Effector memory CD4-positive, alpha-beta T cell (primary cell): Measurements from ENCODE around the gene CNTN1.

Experiments used
- DNase-seq, 3 donors: peaks; one replicate each; pipeline ENCODE4 v3.0.0-alpha.2; 2020
- H3K27ac ChIP-seq: 2 replicates; pipeline ENCODE4 v1.7.0; 2013; ENCODE audit warnings: mild to moderate bottlenecking, low read length, moderate library complexity; ENCODE audit not compliant: insufficient read depth, poor library complexity, severe bottlenecking
- H3K27me3 ChIP-seq: replicated peaks from 2 replicates; pipeline ENCODE4 v1.7.0; 2013; ENCODE audit warnings: mild to moderate bottlenecking, low read length; ENCODE audit not compliant: insufficient read depth, control insufficient read depth, poor library complexity, severe bottlenecking
- H3K36me3 ChIP-seq: 2 replicates; pipeline ENCODE4 v1.7.0; 2013; ENCODE audit warnings: mild to moderate bottlenecking, low read length, moderate library complexity; ENCODE audit not compliant: control insufficient read depth, insufficient read depth
- H3K4me1 ChIP-seq: 2 replicates; pipeline ENCODE4 v1.7.0; 2013; ENCODE audit warnings: low read length, mild to moderate bottlenecking; ENCODE audit not compliant: control insufficient read depth, insufficient read depth, poor library complexity, severe bottlenecking
- H3K4me3 ChIP-seq: 2 replicates; pipeline ENCODE4 v1.7.0; 2013; ENCODE audit warnings: low read length, low read depth, mild to moderate bottlenecking; ENCODE audit not compliant: insufficient read depth, poor library complexity, severe bottlenecking
- H3K9me3 ChIP-seq: 2 replicates; pipeline ENCODE4 v1.7.0; 2013; ENCODE audit warnings: mild to moderate bottlenecking, low read length, moderate library complexity; ENCODE audit not compliant: control insufficient read depth

The CNTN1 gene

DNA sequence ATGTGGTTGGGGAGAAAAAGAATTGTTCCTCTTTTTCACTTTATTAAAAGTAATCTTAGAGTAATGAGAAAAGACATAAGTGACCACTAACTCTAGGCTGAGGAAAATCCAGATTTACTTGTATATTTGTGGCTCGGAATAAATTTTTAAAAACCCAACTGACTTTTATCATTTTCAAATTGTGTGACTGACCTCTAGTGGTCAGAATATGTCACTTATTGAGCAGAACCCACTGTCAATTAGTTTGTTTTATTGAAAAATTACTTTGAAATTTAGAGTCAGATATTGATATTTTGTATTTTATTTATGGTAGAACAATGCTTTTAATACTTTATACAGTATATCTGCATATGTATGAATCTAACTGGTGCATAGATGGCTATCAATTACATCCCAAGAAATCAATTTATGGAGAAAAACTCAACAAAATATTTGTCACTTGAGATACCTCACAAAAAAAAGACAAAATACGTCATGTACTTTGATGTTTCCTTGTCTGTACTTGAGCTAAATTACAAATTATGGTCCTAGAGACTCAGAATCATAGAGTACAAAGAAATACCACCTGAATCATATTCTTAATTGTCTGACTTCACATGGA, 229.4 kb downstream of the CNTN1 start:
- no peak for DNase-seq
- Histone ChIP-seq H3K36me3 (no peaks in the 10 kb centered on the region), H3K4me3 (no peak overlapping the region), H3K9me3 (no peaks in the 10 kb centered on the region), H3K27ac (no peak overlapping the region), H3K4me1 (no peaks in the 10 kb centered on the region), H3K27me3 (no peaks in the 10 kb centered on the region)

DNA sequence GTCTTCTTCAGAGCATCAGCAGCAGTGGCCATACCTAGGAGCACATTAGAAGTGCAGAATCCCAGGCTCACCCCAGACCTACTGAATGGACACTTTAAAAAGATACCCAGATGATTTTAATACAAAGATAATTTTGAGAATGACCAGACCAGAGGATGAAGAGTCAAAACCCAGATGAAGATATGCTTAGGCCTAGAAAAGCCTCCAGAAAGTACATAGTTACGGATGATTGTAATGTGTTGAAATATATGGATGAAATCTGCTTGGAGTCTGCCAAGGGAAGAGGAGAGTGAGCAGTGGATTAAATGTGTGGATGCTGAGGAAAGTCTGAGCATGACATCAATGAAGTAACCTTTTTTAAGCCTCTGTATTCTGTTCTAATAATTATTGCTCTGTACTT, 245.7 kb downstream of the CNTN1 start:
- Histone ChIP-seq H3K9me3 (no peaks in the 10 kb centered on the region), H3K36me3 (no peaks in the 10 kb centered on the region), H3K4me1 (no peaks in the 10 kb centered on the region), H3K4me3 (no peak overlapping the region), H3K27ac (no peak overlapping the region), H3K27me3 (no peaks in the 10 kb centered on the region)
- DNase-seq, result no peak

DNA sequence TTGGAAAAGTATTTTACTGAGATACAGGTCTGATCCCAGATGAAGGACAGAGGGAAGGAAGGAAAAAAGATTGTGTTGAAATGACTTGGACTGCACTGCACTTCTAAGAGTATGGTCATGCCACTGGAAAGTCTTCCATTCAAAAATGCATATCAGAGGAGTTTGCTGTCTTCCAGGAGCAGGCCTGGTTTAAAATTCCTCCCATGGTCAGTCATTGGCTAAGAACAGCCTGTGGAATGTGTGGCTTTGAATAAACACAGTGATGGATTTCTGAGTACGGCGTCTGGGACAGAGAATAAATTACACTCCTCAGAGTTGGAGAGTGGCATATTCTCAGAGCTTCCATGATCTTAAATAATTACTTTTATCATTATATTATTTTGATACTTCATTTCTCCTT, 250.1 kb downstream of the CNTN1 start:
- no peaks in the 10 kb centered on the region for H3K36me3 ChIP-seq
- no peak overlapping the region for H3K27ac ChIP-seq
- no peaks in the 10 kb centered on the region for H3K27me3 ChIP-seq
- no peak overlapping the region for H3K4me3 ChIP-seq
- H3K9me3 ChIP-seq, result no peaks in the 10 kb centered on the region
- no peaks in the 10 kb centered on the region for H3K4me1 ChIP-seq
- DNase-seq, result no peak

DNA sequence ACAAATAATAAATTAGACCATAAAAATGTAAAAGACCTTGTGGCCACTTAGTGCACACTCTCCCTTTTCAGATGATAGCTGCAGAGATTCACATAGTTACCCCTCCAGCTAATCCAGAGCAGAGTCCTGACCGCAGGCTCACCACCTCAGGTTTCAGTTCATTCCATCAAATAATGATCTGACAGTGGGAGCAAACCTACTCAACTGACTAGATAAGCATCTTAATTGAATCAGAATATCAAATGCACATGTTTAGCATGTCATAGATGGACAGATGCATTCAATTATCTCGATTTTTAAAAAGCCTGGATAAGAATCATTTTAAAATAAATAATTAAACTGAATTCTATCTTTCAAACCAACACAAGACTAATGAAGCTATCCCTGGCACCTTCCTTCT, 253.5 kb downstream of the CNTN1 start:
- H3K9me3 ChIP-seq, result no peaks in the 10 kb centered on the region
- H3K4me3 ChIP-seq, result no peak overlapping the region
- no peaks in the 10 kb centered on the region for H3K27me3 ChIP-seq
- no peaks in the 10 kb centered on the region for H3K4me1 ChIP-seq
- no peak overlapping the region for H3K27ac ChIP-seq
- H3K36me3 ChIP-seq, result no peaks in the 10 kb centered on the region
- no peak for DNase-seq

DNA sequence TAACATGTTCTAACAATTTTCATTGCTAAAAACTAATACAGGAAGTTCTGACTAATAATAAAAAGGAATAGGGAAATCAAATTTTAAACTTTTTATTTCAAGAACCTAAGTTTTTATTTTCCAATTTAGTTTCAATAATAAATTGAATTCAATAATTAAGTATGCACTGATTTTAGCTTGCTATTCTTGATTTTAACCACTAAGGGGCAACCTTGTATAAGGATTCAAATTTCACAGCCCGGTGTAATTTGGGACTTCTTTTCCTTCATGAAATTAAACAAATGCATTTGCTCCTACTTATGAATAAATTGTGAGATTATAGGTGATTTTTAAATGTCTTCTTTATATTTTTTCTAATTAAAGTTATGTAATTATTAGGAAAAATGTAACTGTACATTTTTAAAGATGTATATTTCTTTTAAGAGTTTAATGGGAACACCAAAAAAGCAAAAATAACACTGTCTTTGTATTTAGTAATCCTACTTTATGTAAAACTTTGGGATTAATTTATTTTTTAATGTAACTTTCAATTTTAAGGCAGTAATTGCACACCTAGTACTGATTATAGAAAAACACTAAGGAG, 254.5 kb downstream of the CNTN1 start:
- Histone ChIP-seq H3K4me1 (no peaks in the 10 kb centered on the region), H3K36me3 (no peaks in the 10 kb centered on the region), H3K27me3 (no peaks in the 10 kb centered on the region), H3K9me3 (no peaks in the 10 kb centered on the region), H3K27ac (no peak overlapping the region), H3K4me3 (no peak overlapping the region)
- DNase-seq, result no peak

DNA sequence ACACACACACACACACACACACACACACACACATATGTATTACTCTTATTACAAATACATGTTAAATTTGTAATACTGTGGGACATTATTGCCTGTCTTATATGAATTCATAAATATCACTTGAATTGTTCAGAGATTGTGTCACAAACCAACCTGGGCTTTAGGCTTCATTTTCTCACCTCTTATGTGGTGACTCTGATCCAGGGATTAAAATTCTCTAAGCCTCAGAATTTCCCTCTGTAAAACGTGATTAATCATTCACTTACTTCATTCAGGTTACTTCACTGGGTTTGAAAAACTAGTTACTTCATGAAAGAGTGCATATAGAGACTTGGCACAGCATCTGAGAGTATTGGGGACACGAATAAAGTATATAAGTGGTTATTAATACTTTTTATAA, 255.6 kb downstream of the CNTN1 start:
- no peak overlapping the region for H3K4me3 ChIP-seq
- no peak for DNase-seq
- H3K27ac ChIP-seq, result no peak overlapping the region

DNA sequence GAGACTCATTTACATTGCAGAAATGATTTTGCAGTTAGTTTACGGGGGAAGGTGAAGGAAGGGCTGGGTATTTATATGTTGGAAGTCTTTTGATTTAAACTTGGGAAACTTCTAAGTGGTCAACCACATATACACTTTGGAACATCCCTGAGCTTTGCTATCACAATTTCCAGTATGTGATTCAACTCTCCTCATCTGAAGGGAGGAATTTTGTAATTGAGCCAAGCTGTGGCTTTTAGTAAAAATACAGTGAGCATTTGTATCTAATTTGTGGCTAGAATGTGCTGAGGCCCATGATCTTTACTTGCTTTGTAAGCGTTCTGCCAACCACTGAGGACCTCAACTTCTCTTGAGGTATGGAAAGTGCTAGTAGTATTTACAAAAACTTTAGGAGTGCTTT, 260.8 kb downstream of the CNTN1 start:
- DNase-seq, result no peak
- Histone ChIP-seq H3K4me1 (no peaks in the 10 kb centered on the region), H3K9me3 (no peaks in the 10 kb centered on the region), H3K27ac (no peak overlapping the region), H3K27me3 (no peaks in the 10 kb centered on the region), H3K4me3 (no peak overlapping the region), H3K36me3 (no peaks in the 10 kb centered on the region)

More for the DNA sequence above, 255.6 kb downstream of the CNTN1 start:
- no peaks in the 10 kb centered on the region for H3K27me3 ChIP-seq
- H3K9me3 ChIP-seq, result no peaks in the 10 kb centered on the region
- H3K36me3 ChIP-seq, result no peaks in the 10 kb centered on the region
- H3K4me1 ChIP-seq, result no peaks in the 10 kb centered on the region

DNA sequence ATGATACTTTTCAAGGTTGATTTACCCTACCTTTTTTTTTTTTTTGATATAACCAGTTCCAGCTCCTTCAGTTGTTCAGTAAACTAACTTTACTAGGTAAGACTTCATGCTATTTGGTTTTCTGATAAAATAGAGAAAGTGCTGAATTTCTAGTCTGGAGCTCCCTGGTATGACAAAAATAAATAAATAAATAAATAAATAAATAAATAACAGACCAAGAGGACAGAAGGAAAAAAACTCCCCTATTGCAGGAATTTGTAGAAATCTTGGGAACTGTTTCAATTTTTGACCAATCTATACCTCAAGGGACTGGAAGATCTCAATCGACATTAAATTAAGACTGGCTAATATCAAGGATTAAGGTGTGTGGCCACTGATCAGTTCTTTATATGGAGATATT, 265.2 kb downstream of the CNTN1 start:
- Histone ChIP-seq H3K27ac (no peak overlapping the region), H3K4me3 (no peak overlapping the region), H3K4me1 (no peaks in the 10 kb centered on the region), H3K27me3 (no peaks in the 10 kb centered on the region), H3K9me3 (no peaks in the 10 kb centered on the region), H3K36me3 (no peaks in the 10 kb centered on the region)
- no peak for DNase-seq

DNA sequence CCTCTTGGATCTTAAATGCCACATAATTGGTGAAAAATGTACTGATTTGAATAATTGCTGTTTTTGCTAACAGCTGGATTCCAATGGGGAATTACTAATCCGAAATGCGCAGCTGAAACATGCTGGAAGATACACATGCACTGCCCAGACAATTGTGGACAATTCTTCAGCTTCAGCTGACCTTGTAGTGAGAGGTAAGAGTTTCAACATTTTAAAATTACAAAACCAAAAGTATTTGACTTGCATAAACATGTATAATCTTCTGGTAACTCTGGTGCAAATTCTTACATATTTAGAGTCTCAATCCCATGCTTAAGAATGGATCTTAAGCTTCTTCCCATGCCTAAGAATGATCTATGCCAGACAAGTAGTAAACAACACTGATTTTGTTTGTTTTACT, 266.8 kb downstream of the CNTN1 start:
- Histone ChIP-seq H3K36me3 (no peaks in the 10 kb centered on the region), H3K4me3 (no peak overlapping the region), H3K4me1 (no peaks in the 10 kb centered on the region), H3K27me3 (no peaks in the 10 kb centered on the region), H3K27ac (no peak overlapping the region), H3K9me3 (no peaks in the 10 kb centered on the region)
- no peak for DNase-seq

DNA sequence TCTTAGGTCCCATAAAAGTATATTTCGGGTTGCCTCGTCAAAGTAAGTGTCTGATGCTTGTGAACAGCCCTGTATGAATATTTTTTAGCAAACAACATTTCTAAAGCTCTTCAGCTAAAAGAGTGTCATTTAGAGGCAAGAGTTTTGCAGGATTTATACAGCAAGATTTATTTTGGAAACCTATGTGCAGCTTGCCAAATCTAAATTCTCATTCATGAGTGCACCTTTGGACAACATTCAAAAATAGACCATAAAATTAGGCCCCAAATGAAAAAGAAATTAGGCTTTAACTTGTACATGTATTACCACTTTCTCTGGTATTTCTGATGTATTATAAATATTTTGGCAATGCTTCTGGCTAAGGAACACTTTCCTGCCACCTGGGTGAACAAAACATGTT, 271.5 kb downstream of the CNTN1 start:
- no peak overlapping the region for H3K27ac ChIP-seq
- H3K9me3 ChIP-seq, result no peaks in the 10 kb centered on the region
- H3K4me3 ChIP-seq, result no peak overlapping the region
- DNase-seq, result no peak
- no peaks in the 10 kb centered on the region for H3K4me1 ChIP-seq
- no peaks in the 10 kb centered on the region for H3K27me3 ChIP-seq
- no peaks in the 10 kb centered on the region for H3K36me3 ChIP-seq
